Activated CD4-positive, alpha-beta memory T cell treated with anti-CD3 and anti-CD28 coated beads for 36 hours (primary cell): ENCODE results near the gene RPRD2. TPM values are rescaled to one million over a fixed set of nuclear protein-coding genes. Genes with fewer than 3 reads are reported as not detected.

ENCODE experiments used
- CTCF ChIA-PET: fragments of 350-600 bp; sonication (Branson Sonifier 250); formaldehyde crosslinking; loops from one replicate; lab custom pipeline; 2021; ENCODE audit warnings: antibody characterized with exemption, inconsistent platforms; lab: Charles Lee
- POLR2A ChIA-PET: fragments of 350-600 bp; sonication (Branson Sonifier 250); formaldehyde crosslinking; loops from one replicate; lab custom pipeline; 2021; ENCODE audit warnings: antibody characterized with exemption; lab: Charles Lee
- DNase-seq: peaks from one replicate; pipeline ENCODE4 v3.0.0-alpha.2; 2020
- H3K27ac Mint-ChIP-seq: one replicate; pipeline ENCODE4 v1.8.0; 2021; ENCODE audit warnings: mixed read lengths
- H3K27me3 Mint-ChIP-seq: one replicate; pipeline ENCODE4 v1.8.0; 2021; ENCODE audit warnings: mixed read lengths
- H3K36me3 Mint-ChIP-seq: one replicate; pipeline ENCODE4 v1.8.0; 2021; ENCODE audit warnings: mixed read lengths
- H3K4me1 Mint-ChIP-seq: one replicate; pipeline ENCODE4 v1.8.0; 2021; ENCODE audit warnings: low read depth, mixed read lengths
- H3K4me3 Mint-ChIP-seq: one replicate; pipeline ENCODE4 v1.8.0; 2021; ENCODE audit warnings: mild to moderate bottlenecking, mixed read lengths
- H3K9me3 Mint-ChIP-seq: one replicate; pipeline ENCODE4 v1.8.0; 2021; ENCODE audit warnings: mixed read lengths
- intact Hi-C: fragments of 100-400 bp; cut with micrococcal nuclease; formaldehyde crosslinking; loops from one replicate; pipeline ENCODE4 v1.15.1; 2023
- microRNA-seq: library from miRNA; unstranded; fragments of <30 nt; microRNA quantifications from one replicate; pipeline ENCODE4 v1.2.0, GENCODE V29; 2022; ENCODE audit warnings: borderline number of aligned reads, borderline microRNAs expressed, borderline replicate concordance
- total RNA-seq, 2 experiments: library from RNA; stranded (reverse); gene quantifications; one replicate each; pipeline ENCODE4 v1.2.3, GENCODE V29; 2021

Gene RPRD2
- total RNA-seq, 2 experiments from 2014 or later: 22.2 to 22.6 TPM

DNA sequence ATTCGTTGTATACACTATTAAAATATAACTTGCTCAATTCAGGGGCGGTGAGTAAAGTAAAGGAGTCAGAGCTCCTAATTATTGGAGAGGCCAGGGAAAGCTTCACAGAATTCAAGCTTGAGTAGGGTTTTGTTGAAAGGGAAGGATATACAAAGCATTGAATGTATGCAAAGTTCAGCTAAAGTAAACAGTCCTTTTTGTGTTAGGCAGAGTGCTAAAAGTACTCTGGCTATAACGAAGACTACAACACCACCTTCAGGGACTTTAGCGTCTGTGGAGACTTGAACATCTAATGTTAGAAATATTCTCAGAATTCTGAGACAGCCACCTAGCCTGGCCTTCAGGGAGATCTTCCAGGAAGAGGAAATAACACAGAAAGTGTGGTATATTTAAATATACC lies 152.7 kb downstream of the RPRD2 start:
- no peak for DNase-seq
- peak overlapping the region; percentile 83 for H3K4me3 Mint-ChIP-seq
- H3K9me3 Mint-ChIP-seq: no peaks in the 10 kb centered on the region
- no peaks in the 10 kb centered on the region for H3K27me3 Mint-ChIP-seq
- intact Hi-C loops: loop anchor here (5.0 to 10.0 kb wide), 2 partner anchors 54 to 262 kb away; partner anchors contain the start of gene CA14
- peaks cover 11% of the 10 kb centered on the region for H3K4me1 Mint-ChIP-seq
- H3K27ac Mint-ChIP-seq: no peak overlapping the region
- ChIA-PET POLR2A (interaction anchor here (0.6 to 2.2 kb wide), 8 partner anchors 15 to 517 kb away, joined by 3 to 11 read pairs (median 4); partner anchors contain the start of genes APH1A and RPRD2), CTCF (interaction anchor here (0.6 to 4.0 kb wide), 7 partner anchors 10 to 464 kb away, joined by 4 to 32 read pairs (median 9); no protein-coding TSS in a partner anchor)
- H3K36me3 Mint-ChIP-seq: no peaks in the 10 kb centered on the region

DNA sequence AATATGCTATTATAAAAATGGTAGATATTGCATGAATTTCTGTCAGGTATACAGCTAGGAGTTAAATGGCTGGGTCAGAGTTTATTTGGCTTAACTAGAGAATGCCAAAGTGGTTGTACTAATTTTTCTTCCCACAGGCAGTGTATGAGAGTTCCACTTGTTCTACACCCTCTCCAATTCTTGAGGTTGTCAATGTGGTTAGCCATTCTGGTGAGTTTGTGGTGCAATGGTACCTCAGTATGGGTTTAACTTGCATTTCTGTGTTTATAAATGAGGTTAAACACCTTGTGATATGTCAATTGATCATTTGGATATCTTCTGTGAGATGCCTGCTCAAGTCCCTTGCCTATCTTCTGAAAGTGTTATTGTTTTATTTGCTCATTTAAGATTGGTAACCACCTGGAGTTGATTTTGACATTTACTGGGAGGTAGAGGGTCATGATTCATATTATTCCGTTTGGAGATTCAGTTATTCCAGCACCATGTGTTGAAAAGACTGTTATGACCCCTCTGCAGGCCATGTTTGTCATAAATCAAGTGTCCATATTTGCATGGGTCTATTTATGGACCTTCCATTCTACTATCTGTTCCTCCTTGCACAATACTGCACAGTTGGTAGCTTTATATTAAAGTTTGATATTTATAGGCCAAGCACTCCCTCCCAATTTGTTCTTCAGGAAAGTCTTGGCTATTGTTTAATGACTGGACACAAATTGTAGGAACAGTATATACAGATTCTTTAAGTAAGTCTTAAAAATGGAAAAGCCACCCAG lies 157.4 kb downstream of the RPRD2 start:
- ChIA-PET POLR2A (no interaction called here), CTCF (interaction anchor here (1.1 kb wide), 1 partner anchor 11 kb away, joined by 4 read pairs; no protein-coding TSS in a partner anchor)
- H3K36me3 Mint-ChIP-seq: no peaks in the 10 kb centered on the region
- H3K4me1 Mint-ChIP-seq: peaks cover 5% of the 10 kb centered on the region
- H3K9me3 Mint-ChIP-seq: no peaks in the 10 kb centered on the region
- no peak overlapping the region for H3K4me3 Mint-ChIP-seq
- intact Hi-C loops: no loop called here
- no peak overlapping the region for H3K27ac Mint-ChIP-seq
- no peaks in the 10 kb centered on the region for H3K27me3 Mint-ChIP-seq
- DNase-seq: no peak

DNA sequence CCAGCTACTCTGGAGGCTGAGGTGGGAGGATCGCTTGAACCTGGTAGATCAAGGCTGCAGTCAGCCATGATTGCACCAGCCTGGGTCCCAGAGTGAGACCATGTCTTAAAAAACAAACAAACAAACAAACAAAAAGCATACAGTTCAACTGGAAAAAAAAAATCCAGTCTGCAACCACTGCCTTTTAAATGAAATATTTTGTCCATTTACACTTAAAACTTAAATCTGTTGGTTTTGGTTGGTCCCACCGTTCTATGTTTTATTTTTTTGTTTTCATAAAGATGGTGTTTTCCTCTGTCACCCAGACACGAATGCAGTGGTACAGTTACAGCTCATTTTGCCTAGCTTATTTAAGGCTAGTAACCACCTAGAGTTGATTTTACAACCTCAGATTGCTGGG lies 161.4 kb downstream of the RPRD2 start:
- Mint-ChIP-seq H3K27ac (no peak overlapping the region), H3K27me3 (no peaks in the 10 kb centered on the region), H3K9me3 (no peaks in the 10 kb centered on the region), H3K4me1 (no peaks in the 10 kb centered on the region), H3K4me3 (no peak overlapping the region), H3K36me3 (no peaks in the 10 kb centered on the region)
- POLR2A ChIA-PET: no interaction called here
- CTCF ChIA-PET: no interaction called here
- DNase-seq: no peak
- intact Hi-C loops: no loop called here

Small RNA genes lying within 50 kb of the gene (microRNA-seq; reads per million reads assigned to microRNA genes)
- not detected for gene MIR6878

Other genes with a start within 250 kb of the RPRD2 start
- 10 to 100 TPM; 28.7 to 31.8 TPM for gene PLEKHO1, start 214.2 kb upstream of the RPRD2 start, total RNA-seq
- gene ANP32E, start 128.0 kb upstream of the RPRD2 start, total RNA-seq: 100 to 1,000 TPM; 224 to 228 TPM
- gene CA14, start 106.4 kb upstream of the RPRD2 start, total RNA-seq: not detected
- gene APH1A, start 95.1 kb upstream of the RPRD2 start, total RNA-seq: 10 to 100 TPM; 96.6 to 96.8 TPM
- 1 to 10 TPM; 1.1 to 1.2 TPM for gene C1orf54, start 91.4 kb upstream of the RPRD2 start, total RNA-seq
- 1 to 10 TPM; 1.3 to 1.5 TPM for gene CIART, start 81.6 kb upstream of the RPRD2 start, total RNA-seq
- gene MRPS21, start 70.3 kb upstream of the RPRD2 start, total RNA-seq: 10 to 100 TPM; 78.6 to 82.9 TPM
- gene PRPF3, start 42.6 kb upstream of the RPRD2 start, total RNA-seq: 10 to 100 TPM; 59.2 to 64.9 TPM
- 10 to 100 TPM; 46.3 to 51.7 TPM for gene TARS2, start 123.3 kb downstream of the RPRD2 start, total RNA-seq
- gene ECM1, start 144.0 kb downstream of the RPRD2 start, total RNA-seq: 1 to 10 TPM; 1.1 to 1.5 TPM
- not detected for gene FALEC, start 151.6 kb downstream of the RPRD2 start, total RNA-seq
- 1 to 10 TPM; 1.1 TPM for gene ADAMTSL4, start 185.3 kb downstream of the RPRD2 start, total RNA-seq
- 100 to 1,000 TPM; 280 to 288 TPM for gene MCL1, start 215.5 kb downstream of the RPRD2 start, total RNA-seq